ENCODE measurements around the gene DNAAF1. TPM values are rescaled to one million over a fixed set of nuclear protein-coding genes. Genes with fewer than 3 reads are reported as not detected.

Gene DNAAF1
- total RNA-seq, 6 experiments from 2014 or later = 0.37 to 5.6 (median 2.1) TPM; not detected in 2

GRCh38 chr16:84119368-84119767 lies 25.7 kb upstream of the DNAAF1 start:
- Histone ChIP-seq H3K4me1 (peaks cover 0 to 15% (median 0%) of the 10 kb centered on the region in 4 donors), H3K4me3 (no peak overlapping the region), H3K9me3 (no peaks in the 10 kb centered on the region), H3K36me3 (no peaks in the 10 kb centered on the region), H3K27ac (no peak overlapping the region), H3K27me3 (no peaks in the 10 kb centered on the region)
- WGBS (ENCODE audit: insufficient coverage, low coverage, low lambda C conversion rate, missing lambda C conversion rate) = 90% methylated on average over 8 of the region's 13 CpGs
- TF ChIP-seq, protein P1, sequence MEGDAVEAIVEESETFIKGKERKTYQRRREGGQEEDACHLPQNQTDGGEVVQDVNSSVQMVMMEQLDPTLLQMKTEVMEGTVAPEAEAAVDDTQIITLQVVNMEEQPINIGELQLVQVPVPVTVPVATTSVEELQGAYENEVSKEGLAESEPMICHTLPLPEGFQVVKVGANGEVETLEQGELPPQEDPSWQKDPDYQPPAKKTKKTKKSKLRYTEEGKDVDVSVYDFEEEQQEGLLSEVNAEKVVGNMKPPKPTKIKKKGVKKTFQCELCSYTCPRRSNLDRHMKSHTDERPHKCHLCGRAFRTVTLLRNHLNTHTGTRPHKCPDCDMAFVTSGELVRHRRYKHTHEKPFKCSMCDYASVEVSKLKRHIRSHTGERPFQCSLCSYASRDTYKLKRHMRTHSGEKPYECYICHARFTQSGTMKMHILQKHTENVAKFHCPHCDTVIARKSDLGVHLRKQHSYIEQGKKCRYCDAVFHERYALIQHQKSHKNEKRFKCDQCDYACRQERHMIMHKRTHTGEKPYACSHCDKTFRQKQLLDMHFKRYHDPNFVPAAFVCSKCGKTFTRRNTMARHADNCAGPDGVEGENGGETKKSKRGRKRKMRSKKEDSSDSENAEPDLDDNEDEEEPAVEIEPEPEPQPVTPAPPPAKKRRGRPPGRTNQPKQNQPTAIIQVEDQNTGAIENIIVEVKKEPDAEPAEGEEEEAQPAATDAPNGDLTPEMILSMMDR (IDR thresholded peaks at IDR 0.05) = no peak
- TF ChIP-seq POLR2A (IDR thresholded peaks at IDR 0.05) = no peak
- DNase-seq (no peak), ATAC-seq (no peak)
- intact Hi-C loops (cut with DNase I) = no loop called here

GRCh38 chr16:84120023-84120422 lies 25.1 kb upstream of the DNAAF1 start:
- Histone ChIP-seq H3K4me3 (no peak overlapping the region), H3K36me3 (no peaks in the 10 kb centered on the region), H3K4me1 (peaks cover 0 to 13% (median 0%) of the 10 kb centered on the region in 4 donors), H3K27ac (no peak overlapping the region), H3K9me3 (no peaks in the 10 kb centered on the region), H3K27me3 (no peaks in the 10 kb centered on the region)
- TF ChIP-seq, protein P1 (IDR thresholded peaks at IDR 0.05) = no peak
- no peak for TF ChIP-seq POLR2A (IDR thresholded peaks at IDR 0.05)
- intact Hi-C loops (cut with DNase I) = no loop called here
- no CpG with 5 or more reads among the region's 5 CpGs for WGBS (ENCODE audit: insufficient coverage, low coverage, low lambda C conversion rate, missing lambda C conversion rate)
- DNase-seq (no peak), ATAC-seq (no peak)

DNA sequence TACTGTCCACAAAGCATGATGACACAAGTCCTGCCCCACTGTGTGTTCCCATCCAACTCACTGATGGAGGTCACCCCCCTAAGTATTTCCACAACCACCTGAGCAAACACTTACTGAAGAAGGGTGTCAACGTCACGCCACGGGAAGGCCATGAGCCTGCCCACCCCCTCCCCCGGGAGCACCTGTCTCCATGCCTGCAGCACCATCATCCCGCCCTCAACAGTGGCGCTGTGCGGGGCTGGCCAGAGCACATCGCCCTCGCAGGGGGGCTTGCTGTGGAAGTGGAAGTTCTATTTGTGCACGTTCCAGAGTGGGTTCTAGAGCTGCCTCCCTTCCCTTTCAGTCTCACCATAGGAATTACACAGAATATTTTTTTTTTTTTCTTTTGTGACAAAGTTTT lies 24.1 kb upstream of the DNAAF1 start:
- no peak for ATAC-seq
- no peaks in the 10 kb centered on the region for H3K27me3 ChIP-seq
- peaks cover 0 to 4% (median 0%) of the 10 kb centered on the region in 4 donors for H3K4me1 ChIP-seq
- DNase-seq = no peak
- no peak overlapping the region for H3K4me3 ChIP-seq
- 97% methylated on average over 4 of the region's 10 CpGs for WGBS (ENCODE audit: insufficient coverage, low coverage, low lambda C conversion rate, missing lambda C conversion rate)
- TF ChIP-seq POLR2A (IDR thresholded peaks at IDR 0.05) = no peak
- TF ChIP-seq, protein P1 (IDR thresholded peaks at IDR 0.05) = no peak
- H3K36me3 ChIP-seq = no peaks in the 10 kb centered on the region
- H3K9me3 ChIP-seq = no peaks in the 10 kb centered on the region
- intact Hi-C loops (cut with DNase I) = no loop called here
- no peak overlapping the region for H3K27ac ChIP-seq

DNA sequence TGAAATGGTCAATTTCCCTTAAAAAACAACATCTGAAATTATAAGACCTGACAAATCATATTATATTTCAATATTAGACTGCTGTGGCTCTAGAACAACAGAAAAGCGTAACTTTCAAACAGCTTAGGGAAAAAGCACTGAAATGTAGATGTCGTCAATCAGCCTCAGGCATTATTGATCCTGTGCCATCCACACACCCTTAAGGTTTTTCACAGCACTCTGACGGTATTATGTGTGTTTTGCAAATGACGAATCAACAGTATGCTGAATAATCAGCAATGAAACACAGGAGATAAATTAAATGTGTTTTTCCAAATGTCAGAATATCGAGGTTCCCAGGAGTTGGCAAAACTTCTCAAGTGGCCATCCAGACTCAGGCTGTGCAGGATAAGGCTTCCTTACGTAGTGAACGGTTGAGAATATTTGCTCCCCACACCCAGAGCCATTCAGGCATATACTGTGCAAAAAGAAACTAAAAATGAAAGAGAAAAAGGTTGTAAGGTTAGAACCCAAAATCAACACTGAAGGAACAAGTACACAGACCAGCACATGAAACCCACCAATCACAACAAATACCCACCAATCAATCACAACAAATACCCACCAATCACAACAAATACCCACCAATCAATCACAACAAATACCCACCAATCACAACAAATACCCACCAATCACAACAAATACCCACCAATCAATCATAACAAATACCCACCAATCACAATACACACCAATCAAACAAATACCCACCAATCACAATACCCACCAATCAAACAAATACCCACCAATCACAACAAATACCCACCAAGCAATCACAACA lies 20.6 kb upstream of the DNAAF1 start:
- Histone ChIP-seq H3K4me1 (no peaks in the 10 kb centered on the region), H3K27ac (no peak overlapping the region), H3K9me3 (no peaks in the 10 kb centered on the region), H3K36me3 (peaks cover 0 to 7% (median 2%) of the 10 kb centered on the region in 4 donors), H3K27me3 (no peaks in the 10 kb centered on the region), H3K4me3 (no peak overlapping the region)
- TF ChIP-seq, protein P1 (IDR thresholded peaks at IDR 0.05) = no peak
- no peak for TF ChIP-seq POLR2A (IDR thresholded peaks at IDR 0.05)
- ATAC-seq (no peak), DNase-seq (no peak)
- intact Hi-C loops (cut with DNase I) = no loop called here
- WGBS (ENCODE audit: insufficient coverage, low coverage, low lambda C conversion rate, missing lambda C conversion rate) = 92% methylated on average over 7 of the region's 7 CpGs
